AG08395 (cell line): ENCODE measurements around the gene SLC31A1.

Experiments
- DNase-seq: peaks from one replicate; pipeline ENCODE4 v3.0.0; 2012; ENCODE audit warnings: mixed read lengths, low spot score

The SLC31A1 gene

DNA sequence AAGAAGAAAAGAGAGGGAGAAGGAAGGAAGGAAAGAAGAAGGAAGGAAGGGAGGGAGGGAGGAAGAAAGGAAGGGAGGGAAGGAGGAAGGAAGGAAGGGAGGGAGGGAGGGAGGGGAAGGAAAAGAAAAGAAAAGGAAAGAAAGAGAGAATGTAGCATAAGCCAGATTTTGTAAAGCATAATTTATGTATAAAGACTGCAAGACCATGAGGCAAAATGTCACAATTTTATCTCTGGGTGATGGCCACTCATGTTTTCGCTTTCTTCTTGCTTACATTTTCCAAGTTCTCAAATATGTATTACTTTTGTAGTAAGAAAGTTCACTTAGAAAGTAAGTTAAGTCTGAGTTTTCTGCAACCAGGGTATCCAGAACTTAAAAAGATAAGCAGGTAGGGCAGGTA is 85.2 kb downstream of the SLC31A1 start:
- DNase-seq: no peak

DNA sequence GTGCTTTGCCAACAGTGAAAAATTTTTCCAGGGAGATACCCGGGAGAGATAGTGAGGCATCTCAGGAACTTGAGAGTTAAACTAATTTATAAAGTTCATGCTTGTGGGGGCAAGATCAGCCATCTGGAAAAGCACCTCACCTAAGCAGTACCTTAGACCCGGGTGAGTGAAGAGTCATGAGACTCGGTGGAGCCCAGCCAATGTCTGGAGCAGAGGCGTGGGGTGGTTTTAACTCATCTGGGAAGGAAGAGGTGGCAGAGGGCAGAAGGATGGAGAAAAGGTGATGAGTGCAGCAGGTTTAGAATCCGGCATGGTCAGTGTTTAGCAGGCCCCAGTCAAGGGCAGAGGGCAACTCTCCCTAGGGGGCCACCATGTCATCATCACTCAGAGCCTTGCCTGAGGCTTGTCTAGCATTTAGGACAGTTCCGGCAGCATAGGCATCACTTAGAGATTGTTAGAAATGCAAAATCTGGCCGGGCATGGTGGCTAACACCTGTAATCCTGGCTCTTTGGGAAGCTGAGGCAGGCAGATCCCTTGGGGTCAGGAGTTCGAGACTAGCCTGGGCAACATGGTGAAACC is 86.1 kb downstream of the SLC31A1 start:
- no peak for DNase-seq

DNA sequence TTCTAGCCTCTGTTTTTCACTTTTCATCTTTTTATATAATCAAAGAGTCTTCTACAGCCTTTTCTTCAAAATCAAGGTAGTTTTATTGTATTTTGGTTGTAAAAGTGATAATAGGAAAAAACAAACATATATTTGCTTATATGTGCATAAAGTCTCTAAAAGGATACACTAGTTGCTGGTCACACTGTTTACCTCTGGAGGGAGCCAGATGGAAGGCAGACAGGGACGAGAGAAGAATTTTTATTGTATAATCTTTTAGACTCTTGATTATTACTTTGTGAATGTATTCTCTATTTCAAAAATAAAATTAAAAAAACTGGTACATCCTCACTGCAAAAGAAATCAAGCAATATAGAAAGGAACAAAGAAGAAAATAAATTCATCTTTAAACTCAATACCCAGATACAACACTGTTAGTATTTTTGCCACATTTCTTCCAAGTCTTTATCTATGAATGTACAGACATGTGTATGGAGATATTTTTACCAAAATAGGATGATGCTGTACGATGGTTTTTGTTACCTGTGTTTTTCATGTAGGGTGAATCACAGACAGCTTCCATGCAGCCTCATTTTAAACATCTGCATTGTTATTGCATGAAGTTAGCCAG is 88.0 kb downstream of the SLC31A1 start:
- peak; percentile 68 for DNase-seq

- DNase-seq: no peak
Measured at GRCh38 chr9:113310538-113310937, 89.2 kb downstream of the SLC31A1 start.

DNA sequence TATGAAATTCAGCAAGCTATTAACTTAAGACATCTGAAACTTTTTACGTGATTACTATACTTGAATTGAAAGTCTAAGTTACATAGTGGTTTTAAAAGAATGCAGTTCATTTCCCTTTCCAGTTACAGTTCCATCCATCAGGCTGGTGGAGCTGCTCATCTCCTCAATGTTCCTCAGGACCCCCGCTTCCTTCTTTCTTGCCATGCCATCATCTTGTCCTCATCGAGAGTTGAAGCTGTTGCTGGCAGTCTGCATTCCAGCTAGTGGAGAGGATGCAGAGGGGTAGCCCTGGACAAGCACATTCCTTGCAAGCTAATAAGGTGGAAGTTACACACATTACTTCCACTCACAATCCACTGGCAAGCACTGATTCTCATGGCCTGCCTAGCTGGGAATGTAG is 90.6 kb downstream of the SLC31A1 start:
- DNase-seq: peak; percentile 2

DNA sequence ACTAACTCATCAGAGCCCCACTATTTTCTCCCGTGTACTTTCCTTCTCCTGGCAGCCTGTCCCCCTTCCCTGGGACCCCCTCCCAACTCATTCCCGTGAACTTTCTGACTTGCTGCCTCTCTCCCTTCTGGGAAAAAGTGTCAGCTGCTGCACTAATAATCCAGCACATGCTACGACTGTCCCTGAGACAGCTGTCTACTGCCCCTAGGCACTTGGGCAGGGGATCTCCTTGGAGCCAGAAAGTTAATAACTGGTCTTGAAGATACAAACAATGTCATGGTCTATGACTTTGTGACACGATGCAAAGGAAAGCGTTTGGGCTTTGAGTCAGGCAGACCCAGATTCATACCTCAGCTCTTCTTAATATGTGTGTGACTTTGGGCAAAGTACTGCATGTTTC is 91.9 kb downstream of the SLC31A1 start:
- DNase-seq: no peak
